HCT116 (cell line): ENCODE measurements around the gene TM9SF4.

ENCODE experiments used
- EZH2 ChIP-seq: fragments of 200-600 bp; sonication (generic); IDR thresholded peaks from 2 replicates; pipeline ENCODE4 v1.6.1; 2017; ENCODE audit warnings: antibody characterized with exemption, mixed run types
- EZH2phosphoT487 ChIP-seq: fragments of 200-600 bp; IDR thresholded peaks from 2 replicates; pipeline ENCODE4 v1.6.1; 2018; ENCODE audit warnings: antibody characterized with exemption, borderline replicate concordance
- POLR2AphosphoS5 ChIP-seq: IDR thresholded peaks from 2 replicates; pipeline ENCODE4 v1.6.1; 2011; ENCODE audit warnings: mild to moderate bottlenecking, low read depth, low read length, moderate library complexity
- SP1 ChIP-seq: IDR thresholded peaks from 2 replicates; pipeline ENCODE4 v1.6.1; 2012; ENCODE audit warnings: low read depth
- ZNF274 ChIP-seq: fragments of 200-500 bp; sonication (Bioruptor generic); IDR thresholded peaks from 2 replicates; pipeline ENCODE4 v1.6.1; 2014; ENCODE audit warnings: mild to moderate bottlenecking, low read depth, low read length, inconsistent platforms
- TF ChIP-seq, protein P1 (sequence below), 3 experiments: fragments of 200-600 bp in 1 of 3; sonication (generic) in 1 of 3; IDR thresholded peaks in 2 of 3; conservative IDR thresholded peaks in 1 of 3; 2 replicates each; pipeline ENCODE4 v1.5.1; 2012 to 2017; ENCODE audit warnings: low read depth in 2 of 3, low read length in 2 of 3, antibody characterized with exemption in 1 of 3, borderline replicate concordance in 1 of 3, control low read depth in 1 of 3, mild to moderate bottlenecking in 1 of 3, mixed read lengths in 1 of 3, mixed run types in 1 of 3, moderate library complexity in 1 of 3; ENCODE audit not compliant: insufficient read depth in 1 of 3
- TF ChIP-seq, protein P2 (sequence below): IDR thresholded peaks from 2 replicates; pipeline ENCODE4 v1.6.1; 2012

DNA sequence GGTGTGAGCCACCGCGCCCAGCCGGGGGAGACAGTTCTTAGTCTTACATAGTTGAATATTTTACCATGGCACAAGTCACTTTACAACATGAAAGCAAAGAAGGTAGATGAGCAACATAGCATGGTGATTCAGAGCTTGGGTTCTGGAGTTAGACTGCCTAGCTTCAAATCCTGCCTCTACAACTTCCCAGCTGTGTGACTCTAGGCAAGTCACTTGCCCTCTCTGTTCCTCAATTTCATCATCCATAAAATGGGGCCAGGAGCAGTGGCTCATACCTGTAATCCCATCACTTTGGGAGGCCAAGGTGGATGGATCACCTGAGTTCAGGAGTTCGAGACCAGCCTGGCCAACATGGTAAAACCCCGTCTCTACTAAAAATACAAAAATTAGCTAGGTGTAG is 31.2 kb upstream of the TM9SF4 start:
- TF ChIP-seq ZNF274 (no peak), POLR2AphosphoS5 (no peak), EZH2phosphoT487 (no peak), SP1 (no peak), EZH2 (no peak)
- TF ChIP-seq, protein P1, sequence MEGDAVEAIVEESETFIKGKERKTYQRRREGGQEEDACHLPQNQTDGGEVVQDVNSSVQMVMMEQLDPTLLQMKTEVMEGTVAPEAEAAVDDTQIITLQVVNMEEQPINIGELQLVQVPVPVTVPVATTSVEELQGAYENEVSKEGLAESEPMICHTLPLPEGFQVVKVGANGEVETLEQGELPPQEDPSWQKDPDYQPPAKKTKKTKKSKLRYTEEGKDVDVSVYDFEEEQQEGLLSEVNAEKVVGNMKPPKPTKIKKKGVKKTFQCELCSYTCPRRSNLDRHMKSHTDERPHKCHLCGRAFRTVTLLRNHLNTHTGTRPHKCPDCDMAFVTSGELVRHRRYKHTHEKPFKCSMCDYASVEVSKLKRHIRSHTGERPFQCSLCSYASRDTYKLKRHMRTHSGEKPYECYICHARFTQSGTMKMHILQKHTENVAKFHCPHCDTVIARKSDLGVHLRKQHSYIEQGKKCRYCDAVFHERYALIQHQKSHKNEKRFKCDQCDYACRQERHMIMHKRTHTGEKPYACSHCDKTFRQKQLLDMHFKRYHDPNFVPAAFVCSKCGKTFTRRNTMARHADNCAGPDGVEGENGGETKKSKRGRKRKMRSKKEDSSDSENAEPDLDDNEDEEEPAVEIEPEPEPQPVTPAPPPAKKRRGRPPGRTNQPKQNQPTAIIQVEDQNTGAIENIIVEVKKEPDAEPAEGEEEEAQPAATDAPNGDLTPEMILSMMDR (IDR thresholded peaks at IDR 0.05 in 2 of 3, conservative IDR thresholded peaks at IDR 0.05 in 1 of 3; ENCODE audit: borderline replicate concordance in 1 of 3, insufficient read depth in 1 of 3, low read depth in 2 of 3, low read length in 2 of 3) = no peak
- TF ChIP-seq, protein P2, sequence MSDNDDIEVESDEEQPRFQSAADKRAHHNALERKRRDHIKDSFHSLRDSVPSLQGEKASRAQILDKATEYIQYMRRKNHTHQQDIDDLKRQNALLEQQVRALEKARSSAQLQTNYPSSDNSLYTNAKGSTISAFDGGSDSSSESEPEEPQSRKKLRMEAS = no peak
